ENCODE measurements around the gene ID2. TPM values are rescaled to one million over a fixed set of nuclear protein-coding genes. Genes with fewer than 3 reads are reported as not detected.

ID2 gene
- total and polyA plus RNA-seq, 4 donors, result 149 to 488 (median 245) TPM

DNA sequence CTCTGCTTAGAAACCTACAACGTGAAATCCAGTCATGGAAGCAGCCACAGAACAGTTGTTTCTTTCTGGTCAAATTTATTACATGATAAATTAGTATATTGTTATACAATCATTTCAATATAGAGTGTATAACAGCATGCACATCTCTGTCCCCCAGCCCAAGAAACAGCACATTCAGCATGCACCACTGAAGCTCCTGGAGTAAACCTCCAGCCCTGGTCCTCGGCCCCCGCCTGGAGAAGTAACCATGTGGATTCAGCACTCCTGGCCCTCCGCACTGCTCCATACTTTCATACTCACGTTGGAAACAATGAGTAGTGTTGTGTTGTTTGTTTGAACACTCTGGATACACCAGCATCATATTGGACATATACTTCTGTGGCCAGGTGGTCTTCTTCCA, 15.3 kb upstream of the ID2 start:
- H3K9ac ChIP-seq (ENCODE audit: low read depth in 1 of 2, low read length in 2 of 2), result no peak overlapping the region
- no peaks in the 10 kb centered on the region for H3K27me3 ChIP-seq (ENCODE audit: control insufficient read depth in 4 of 4, insufficient read depth in 4 of 4, low read length in 3 of 4)
- H3K9me3 ChIP-seq (ENCODE audit: control insufficient read depth in 4 of 4, low read length in 3 of 4), result no peaks in the 10 kb centered on the region
- no peaks in the 10 kb centered on the region for H3K36me3 ChIP-seq (ENCODE audit: control insufficient read depth in 4 of 4, insufficient read depth in 3 of 4, low read depth in 1 of 4, low read length in 3 of 4)
- peaks cover 0 to 8% (median 0%) of the 10 kb centered on the region in 4 donors for H3K4me1 ChIP-seq (ENCODE audit: control insufficient read depth in 4 of 4, insufficient read depth in 4 of 4, low read length in 3 of 4)
- TF ChIP-seq EGR1 (IDR thresholded peaks at IDR 0.05; ENCODE audit: low read depth in 2 of 2), result no peak
- TF ChIP-seq FOXA2 (IDR thresholded peaks at IDR 0.05), result no peak
- no peak for TF ChIP-seq GABPA (IDR thresholded peaks at IDR 0.05 in 1 of 2, conservative IDR thresholded peaks at IDR 0.05 in 1 of 2)
- TF ChIP-seq TAF1 (conservative IDR thresholded peaks at IDR 0.05), result no peak
- no peak for TF ChIP-seq CTCF (IDR thresholded peaks at IDR 0.05; ENCODE audit: low read depth, low read length, missing input control)
- TF ChIP-seq NR2F2 (IDR thresholded peaks at IDR 0.05), result no peak
- no peak for TF ChIP-seq RAD21 (IDR thresholded peaks at IDR 0.05)
- TF ChIP-seq, protein P1, sequence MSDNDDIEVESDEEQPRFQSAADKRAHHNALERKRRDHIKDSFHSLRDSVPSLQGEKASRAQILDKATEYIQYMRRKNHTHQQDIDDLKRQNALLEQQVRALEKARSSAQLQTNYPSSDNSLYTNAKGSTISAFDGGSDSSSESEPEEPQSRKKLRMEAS (IDR thresholded peaks at IDR 0.05), result no peak
- TF ChIP-seq FOXA1 (IDR thresholded peaks at IDR 0.05), result no peak
- no peak for TF ChIP-seq HNF4G (IDR thresholded peaks at IDR 0.05)
- no peak for TF ChIP-seq RXRA (IDR thresholded peaks at IDR 0.05)
- TF ChIP-seq REST (IDR thresholded peaks at IDR 0.05), result no peak
- TF ChIP-seq JUND (IDR thresholded peaks at IDR 0.05), result no peak
- TF ChIP-seq SP1 (IDR thresholded peaks at IDR 0.05), result no peak
- no peak for TF ChIP-seq YY1 (IDR thresholded peaks at IDR 0.05)
- no peak for TF ChIP-seq HNF4A (conservative IDR thresholded peaks at IDR 0.05)
- no peak overlapping the region for H3K27ac ChIP-seq (ENCODE audit: low read depth in 1 of 2, low read length in 2 of 2)
- WGBS, result 96% methylated on average over 5 of the region's 5 CpGs
- no peak for DNase-seq (ENCODE audit: low spot score)
- no peak overlapping the region for H3K4me3 ChIP-seq (ENCODE audit: low read depth in 1 of 3, low read length in 3 of 3)

- Histone ChIP-seq H3K27ac (ENCODE audit: low read depth in 1 of 2, low read length in 2 of 2) (no peak overlapping the region), H3K27me3 (ENCODE audit: control insufficient read depth in 4 of 4, insufficient read depth in 4 of 4, low read length in 3 of 4) (no peaks in the 10 kb centered on the region), H3K4me1 (ENCODE audit: control insufficient read depth in 4 of 4, insufficient read depth in 4 of 4, low read length in 3 of 4) (peaks cover 0 to 8% (median 0%) of the 10 kb centered on the region in 4 donors), H3K4me3 (ENCODE audit: low read depth in 1 of 3, low read length in 3 of 3) (no peak overlapping the region), H3K9me3 (ENCODE audit: control insufficient read depth in 4 of 4, low read length in 3 of 4) (no peaks in the 10 kb centered on the region), H3K36me3 (ENCODE audit: control insufficient read depth in 4 of 4, insufficient read depth in 3 of 4, low read depth in 1 of 4, low read length in 3 of 4) (no peaks in the 10 kb centered on the region), H3K9ac (ENCODE audit: low read depth in 1 of 2, low read length in 2 of 2) (no peak overlapping the region)
- TF ChIP-seq HNF4G (IDR thresholded peaks at IDR 0.05) (no peak), NR2F2 (IDR thresholded peaks at IDR 0.05) (no peak), SP1 (IDR thresholded peaks at IDR 0.05) (no peak), HNF4A (conservative IDR thresholded peaks at IDR 0.05) (no peak), REST (IDR thresholded peaks at IDR 0.05) (no peak), RAD21 (IDR thresholded peaks at IDR 0.05) (no peak), ZBTB33 (IDR thresholded peaks at IDR 0.05) (no peak), RXRA (IDR thresholded peaks at IDR 0.05) (no peak), FOXA2 (IDR thresholded peaks at IDR 0.05) (no peak), EGR1 (IDR thresholded peaks at IDR 0.05; ENCODE audit: low read depth in 2 of 2) (no peak), TAF1 (conservative IDR thresholded peaks at IDR 0.05) (no peak)
- TF ChIP-seq, protein P1 (IDR thresholded peaks at IDR 0.05), result no peak
- DNase-seq (ENCODE audit: low spot score), result no peak
- 86% methylated on average over 6 of the region's 6 CpGs for WGBS
Observed at GRCh38 chr2:8667896-8668512, 13.9 kb upstream of the ID2 start.
